Measurements from ENCODE around the gene COPE.

Gene COPE

DNA sequence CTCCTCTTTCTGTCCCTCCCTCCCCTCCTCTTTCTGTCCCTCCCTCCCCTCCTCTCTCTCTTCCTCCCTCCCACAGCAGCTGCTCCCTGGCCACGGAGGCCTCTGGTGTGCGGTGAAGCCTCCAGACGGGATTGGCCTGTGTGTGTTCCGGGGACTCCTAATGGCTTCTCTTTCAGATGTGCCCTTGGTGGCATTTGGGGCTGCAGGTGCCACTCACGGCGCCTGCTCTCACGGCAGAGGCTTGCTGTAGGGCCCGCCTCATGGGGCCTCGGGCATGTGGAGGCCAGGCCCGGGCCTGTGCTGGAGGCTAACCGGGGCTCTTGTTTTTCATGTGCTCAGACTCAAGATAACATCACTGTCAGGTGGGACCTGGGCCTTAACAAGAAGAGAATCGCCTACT lies 66.5 kb downstream of the COPE start:
- Histone ChIP-seq H3K27me3 (ENCODE audit: low read depth, low read length) (no peaks in the 10 kb centered on the region), H3K4me2 (ENCODE audit: low read length) (no peak overlapping the region), H3K27ac (ENCODE audit: low read length) (no peak overlapping the region), H3K36me3 (replicated peaks; ENCODE audit: low read depth, low read length) (peaks cover 94% of the 10 kb centered on the region), H3K9me3 (ENCODE audit: insufficient read depth, low read length) (no peaks in the 10 kb centered on the region), H4K20me1 (ENCODE audit: insufficient read depth, low read length) (peaks cover 50% of the 10 kb centered on the region), H3K4me1 (ENCODE audit: low read length) (peaks cover 27% of the 10 kb centered on the region), H3K4me3 (ENCODE audit: low read length) (no peak overlapping the region), H3K9ac (ENCODE audit: low read length) (no peak overlapping the region), H3K79me2 (ENCODE audit: low read length) (peaks cover 44% of the 10 kb centered on the region), H2AFZ (ENCODE audit: low read depth, low read length) (no peak overlapping the region)
- TF ChIP-seq, protein P1, sequence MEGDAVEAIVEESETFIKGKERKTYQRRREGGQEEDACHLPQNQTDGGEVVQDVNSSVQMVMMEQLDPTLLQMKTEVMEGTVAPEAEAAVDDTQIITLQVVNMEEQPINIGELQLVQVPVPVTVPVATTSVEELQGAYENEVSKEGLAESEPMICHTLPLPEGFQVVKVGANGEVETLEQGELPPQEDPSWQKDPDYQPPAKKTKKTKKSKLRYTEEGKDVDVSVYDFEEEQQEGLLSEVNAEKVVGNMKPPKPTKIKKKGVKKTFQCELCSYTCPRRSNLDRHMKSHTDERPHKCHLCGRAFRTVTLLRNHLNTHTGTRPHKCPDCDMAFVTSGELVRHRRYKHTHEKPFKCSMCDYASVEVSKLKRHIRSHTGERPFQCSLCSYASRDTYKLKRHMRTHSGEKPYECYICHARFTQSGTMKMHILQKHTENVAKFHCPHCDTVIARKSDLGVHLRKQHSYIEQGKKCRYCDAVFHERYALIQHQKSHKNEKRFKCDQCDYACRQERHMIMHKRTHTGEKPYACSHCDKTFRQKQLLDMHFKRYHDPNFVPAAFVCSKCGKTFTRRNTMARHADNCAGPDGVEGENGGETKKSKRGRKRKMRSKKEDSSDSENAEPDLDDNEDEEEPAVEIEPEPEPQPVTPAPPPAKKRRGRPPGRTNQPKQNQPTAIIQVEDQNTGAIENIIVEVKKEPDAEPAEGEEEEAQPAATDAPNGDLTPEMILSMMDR (IDR thresholded peaks at IDR 0.05; ENCODE audit: low read depth, low read length) = no peak
- TF ChIP-seq EZH2phosphoT487 (IDR thresholded peaks at IDR 0.05; ENCODE audit: low read depth) = no peak

DNA sequence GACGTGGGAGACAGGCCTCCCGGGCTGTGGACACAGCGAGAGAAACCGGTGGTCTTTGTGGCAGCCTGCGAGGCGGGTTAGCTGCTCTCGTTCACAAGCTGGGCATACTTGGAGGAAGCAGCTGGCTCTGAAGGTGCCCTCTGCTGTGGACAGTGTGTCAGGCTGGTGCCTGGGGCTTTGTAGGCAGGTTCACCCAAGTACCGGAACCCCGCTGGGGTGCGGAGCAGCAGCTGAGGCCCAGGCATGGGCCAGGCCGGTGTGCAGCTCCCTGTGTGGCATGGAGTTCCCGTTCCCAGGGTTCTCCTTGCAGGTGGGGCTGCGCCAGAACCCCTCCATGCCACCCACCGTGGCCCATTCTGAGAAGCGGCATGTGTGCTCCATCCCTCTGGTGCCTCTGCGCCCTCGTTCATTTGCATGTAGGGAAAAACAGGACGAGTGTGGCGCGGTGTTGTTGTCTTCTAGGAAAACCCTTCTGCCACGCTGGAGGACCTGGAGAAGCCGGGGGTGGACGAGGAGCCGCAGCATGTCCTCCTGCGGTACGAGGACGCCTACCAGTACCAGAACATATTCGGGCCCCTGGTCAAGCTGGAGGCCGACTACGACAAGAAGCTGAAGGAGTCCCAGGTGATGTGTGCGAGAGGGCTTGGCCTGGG lies 67.4 kb downstream of the COPE start:
- Histone ChIP-seq H3K4me1 (ENCODE audit: low read length) (peaks cover 29% of the 10 kb centered on the region), H3K9me3 (ENCODE audit: insufficient read depth, low read length) (no peaks in the 10 kb centered on the region), H3K27ac (ENCODE audit: low read length) (no peak overlapping the region), H3K4me3 (ENCODE audit: low read length) (no peak overlapping the region), H4K20me1 (ENCODE audit: insufficient read depth, low read length) (peaks cover 58% of the 10 kb centered on the region), H3K27me3 (ENCODE audit: low read depth, low read length) (no peaks in the 10 kb centered on the region), H3K9ac (ENCODE audit: low read length) (no peak overlapping the region), H3K36me3 (replicated peaks; ENCODE audit: low read depth, low read length) (peaks cover 90% of the 10 kb centered on the region), H3K79me2 (ENCODE audit: low read length) (peaks cover 53% of the 10 kb centered on the region), H3K4me2 (ENCODE audit: low read length) (no peak overlapping the region), H2AFZ (ENCODE audit: low read depth, low read length) (no peak overlapping the region)
- TF ChIP-seq EZH2phosphoT487 (IDR thresholded peaks at IDR 0.05; ENCODE audit: low read depth) = no peak
- TF ChIP-seq, protein P1 (IDR thresholded peaks at IDR 0.05; ENCODE audit: low read depth, low read length) = no peak

DNA sequence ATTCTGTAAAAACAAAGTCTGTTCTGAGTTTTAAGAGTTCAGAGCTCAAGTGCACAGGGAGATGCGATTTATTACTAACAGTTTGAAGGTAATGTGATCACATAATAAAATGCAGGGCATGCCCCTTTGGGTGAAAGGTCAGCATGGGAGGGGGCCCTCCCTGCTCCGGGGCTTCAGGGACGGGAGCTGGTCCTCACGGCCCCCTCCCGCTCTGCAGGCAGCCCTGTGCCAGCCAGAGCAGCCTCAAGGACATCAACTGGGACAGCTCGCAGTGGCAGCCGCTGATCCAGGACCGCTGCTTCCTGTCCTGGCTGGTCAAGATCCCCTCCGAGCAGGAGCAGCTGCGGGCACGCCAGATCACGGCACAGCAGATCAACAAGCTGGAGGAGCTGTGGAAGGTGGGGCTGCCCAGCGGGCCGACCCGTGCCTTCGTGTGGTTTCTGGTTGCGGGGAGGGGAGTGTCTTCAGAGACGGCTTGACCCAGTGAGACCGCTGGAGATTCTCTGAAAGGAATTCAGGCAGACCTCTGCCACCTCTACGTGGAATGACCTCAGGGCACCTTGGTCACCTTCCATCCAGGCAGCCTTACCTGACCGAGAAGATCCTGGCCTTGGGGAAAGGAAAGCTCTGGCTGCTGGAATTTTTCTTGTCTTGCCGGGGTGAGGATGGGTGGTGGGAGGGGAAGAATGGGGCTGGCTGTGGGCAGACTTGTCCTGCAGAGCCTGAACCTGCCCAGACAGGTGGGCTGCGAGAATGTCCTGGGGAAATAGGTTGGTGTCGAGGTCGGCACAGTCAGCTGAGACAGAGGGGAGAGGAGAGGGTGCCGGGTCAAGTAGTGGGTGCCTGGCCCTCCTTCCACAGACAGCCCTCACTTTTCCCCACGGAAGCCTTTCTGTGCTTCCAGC lies 68.5 kb downstream of the COPE start:
- peaks cover 29% of the 10 kb centered on the region for H3K4me1 ChIP-seq (ENCODE audit: low read length)

More for the DNA sequence above, 68.5 kb downstream of the COPE start:
- Histone ChIP-seq H4K20me1 (ENCODE audit: insufficient read depth, low read length) (peaks cover 69% of the 10 kb centered on the region), H3K36me3 (replicated peaks; ENCODE audit: low read depth, low read length) (peaks cover 82% of the 10 kb centered on the region), H3K79me2 (ENCODE audit: low read length) (peaks cover 64% of the 10 kb centered on the region), H3K9ac (ENCODE audit: low read length) (no peak overlapping the region), H2AFZ (ENCODE audit: low read depth, low read length) (no peak overlapping the region), H3K9me3 (ENCODE audit: insufficient read depth, low read length) (no peaks in the 10 kb centered on the region), H3K4me3 (ENCODE audit: low read length) (no peak overlapping the region), H3K4me2 (ENCODE audit: low read length) (no peak overlapping the region), H3K27me3 (ENCODE audit: low read depth, low read length) (no peaks in the 10 kb centered on the region), H3K27ac (ENCODE audit: low read length) (peak overlapping the region; percentile 46; the same call in 1 of the 2 replicates)
- no peak for TF ChIP-seq EZH2phosphoT487 (IDR thresholded peaks at IDR 0.05; ENCODE audit: low read depth)
- TF ChIP-seq, protein P1 (IDR thresholded peaks at IDR 0.05; ENCODE audit: low read depth, low read length) = no peak

All from OCI-LY3 (cell line).